ENCODE measurements around the gene WDR62.

The WDR62 gene

GRCh38 chr19:36081894-36082293 is 27.2 kb downstream of the WDR62 start:
- DNase-seq = no peak

- DNase-seq = no peak
These were observed 28.2 kb downstream of the WDR62 start for GRCh38 chr19:36082916-36083315.

- no peak for DNase-seq
These were observed 29.7 kb downstream of the WDR62 start for GRCh38 chr19:36084231-36085009.

- no peak for DNase-seq
These were observed 31.6 kb downstream of the WDR62 start for GRCh38 chr19:36086326-36086725.

- DNase-seq = no peak
These were observed 35.1 kb downstream of the WDR62 start for GRCh38 chr19:36089847-36090246.

- no peak for DNase-seq
These were observed 36.4 kb downstream of the WDR62 start for GRCh38 chr19:36090910-36091695.

- DNase-seq = no peak
These were observed 37.9 kb downstream of the WDR62 start for GRCh38 chr19:36092566-36092965.

GRCh38 chr19:36093146-36093662 is 38.5 kb downstream of the WDR62 start:
- DNase-seq = no peak

- no peak for DNase-seq
These were observed 39.0 kb downstream of the WDR62 start for GRCh38 chr19:36093687-36094086.

GRCh38 chr19:36097036-36097435 is 42.3 kb downstream of the WDR62 start:
- DNase-seq = no peak

- no peak for DNase-seq
These were observed 44.6 kb downstream of the WDR62 start for GRCh38 chr19:36099166-36099785.

GRCh38 chr19:36100476-36100875 is 45.8 kb downstream of the WDR62 start:
- DNase-seq = no peak

- DNase-seq = no peak
These were observed 47.0 kb downstream of the WDR62 start for GRCh38 chr19:36101550-36102327.

GRCh38 chr19:36103040-36103626 is 48.4 kb downstream of the WDR62 start:
- DNase-seq = no peak

- DNase-seq = no peak
These were observed 49.3 kb downstream of the WDR62 start for GRCh38 chr19:36103842-36104552.

- DNase-seq = no peak
These were observed 51.7 kb downstream of the WDR62 start for GRCh38 chr19:36106441-36106840.

- DNase-seq = no peak
These were observed 52.3 kb downstream of the WDR62 start for GRCh38 chr19:36106991-36107390.

GRCh38 chr19:36108684-36109083 is 54.0 kb downstream of the WDR62 start:
- no peak for DNase-seq

GRCh38 chr19:36110487-36111199 is 55.9 kb downstream of the WDR62 start, which contains the start of gene OVOL3:
Gene OVOL3, plus strand, starts transcription at chr19:36111143. Its CDS starts 60 bp downstream, at chr19:36111203.
- no peak for DNase-seq

GRCh38 chr19:36111200-36111539 is 56.5 kb downstream of the WDR62 start:
- no peak for DNase-seq

- DNase-seq = no peak
These were observed 58.0 kb downstream of the WDR62 start for GRCh38 chr19:36112678-36113077.

Measured in activated CD4-positive, alpha-beta T cell treated with anti-CD3 and anti-CD28 coated beads for 4 hours (primary cell).